ENCODE results near the gene OR10H3. TPM values are rescaled to one million over a fixed set of nuclear protein-coding genes. Genes with fewer than 3 reads are reported as not detected.
"Not testable (repeated sequence)": the region's sequence is repeated elsewhere in the genome, so short reads cannot be mapped to it uniquely, and the experiment has no call there.

OR10H3 gene
- total RNA-seq, 2 donors from 2014 or later = not detected

DNA sequence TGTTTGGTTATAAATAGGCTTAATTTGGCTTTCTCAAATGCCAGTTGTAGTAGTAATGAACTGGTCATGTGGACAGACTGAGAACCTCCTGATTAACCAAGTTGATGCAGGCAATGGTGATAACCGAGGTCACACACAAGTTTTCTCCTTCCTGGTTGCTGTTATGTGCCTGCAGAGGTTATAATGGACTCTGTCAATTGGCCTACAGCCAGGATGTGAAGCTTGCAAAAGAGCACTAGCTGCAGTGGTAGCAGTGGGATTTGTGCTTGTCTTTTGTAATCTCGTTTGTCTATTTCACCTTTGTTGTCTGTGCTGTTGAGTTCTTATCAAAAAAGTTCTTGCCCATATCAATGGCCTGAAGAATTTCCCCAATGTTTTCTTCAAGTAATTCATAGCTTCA, 20.6 kb downstream of the OR10H3 start:
- no peak overlapping the region for H3K27ac ChIP-seq
- H3K27me3 ChIP-seq (replicated peaks; ENCODE audit: insufficient read depth) = no peaks in the 10 kb centered on the region
- no peaks in the 10 kb centered on the region for H3K9me3 ChIP-seq
- H3K36me3 ChIP-seq = no peaks in the 10 kb centered on the region
- DNase-seq (ENCODE audit: low spot score) (no peak), ATAC-seq (ENCODE audit: insufficient number of reproducible peaks, low FRiP score, low read depth) (no peak)
- H3K4me1 ChIP-seq (ENCODE audit: control insufficient read depth in 1 of 2, low read depth in 2 of 2) = no peaks in the 10 kb centered on the region
- TF ChIP-seq, protein P1, sequence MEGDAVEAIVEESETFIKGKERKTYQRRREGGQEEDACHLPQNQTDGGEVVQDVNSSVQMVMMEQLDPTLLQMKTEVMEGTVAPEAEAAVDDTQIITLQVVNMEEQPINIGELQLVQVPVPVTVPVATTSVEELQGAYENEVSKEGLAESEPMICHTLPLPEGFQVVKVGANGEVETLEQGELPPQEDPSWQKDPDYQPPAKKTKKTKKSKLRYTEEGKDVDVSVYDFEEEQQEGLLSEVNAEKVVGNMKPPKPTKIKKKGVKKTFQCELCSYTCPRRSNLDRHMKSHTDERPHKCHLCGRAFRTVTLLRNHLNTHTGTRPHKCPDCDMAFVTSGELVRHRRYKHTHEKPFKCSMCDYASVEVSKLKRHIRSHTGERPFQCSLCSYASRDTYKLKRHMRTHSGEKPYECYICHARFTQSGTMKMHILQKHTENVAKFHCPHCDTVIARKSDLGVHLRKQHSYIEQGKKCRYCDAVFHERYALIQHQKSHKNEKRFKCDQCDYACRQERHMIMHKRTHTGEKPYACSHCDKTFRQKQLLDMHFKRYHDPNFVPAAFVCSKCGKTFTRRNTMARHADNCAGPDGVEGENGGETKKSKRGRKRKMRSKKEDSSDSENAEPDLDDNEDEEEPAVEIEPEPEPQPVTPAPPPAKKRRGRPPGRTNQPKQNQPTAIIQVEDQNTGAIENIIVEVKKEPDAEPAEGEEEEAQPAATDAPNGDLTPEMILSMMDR (IDR thresholded peaks at IDR 0.05) = no peak
- no peak overlapping the region for H3K4me3 ChIP-seq

DNA sequence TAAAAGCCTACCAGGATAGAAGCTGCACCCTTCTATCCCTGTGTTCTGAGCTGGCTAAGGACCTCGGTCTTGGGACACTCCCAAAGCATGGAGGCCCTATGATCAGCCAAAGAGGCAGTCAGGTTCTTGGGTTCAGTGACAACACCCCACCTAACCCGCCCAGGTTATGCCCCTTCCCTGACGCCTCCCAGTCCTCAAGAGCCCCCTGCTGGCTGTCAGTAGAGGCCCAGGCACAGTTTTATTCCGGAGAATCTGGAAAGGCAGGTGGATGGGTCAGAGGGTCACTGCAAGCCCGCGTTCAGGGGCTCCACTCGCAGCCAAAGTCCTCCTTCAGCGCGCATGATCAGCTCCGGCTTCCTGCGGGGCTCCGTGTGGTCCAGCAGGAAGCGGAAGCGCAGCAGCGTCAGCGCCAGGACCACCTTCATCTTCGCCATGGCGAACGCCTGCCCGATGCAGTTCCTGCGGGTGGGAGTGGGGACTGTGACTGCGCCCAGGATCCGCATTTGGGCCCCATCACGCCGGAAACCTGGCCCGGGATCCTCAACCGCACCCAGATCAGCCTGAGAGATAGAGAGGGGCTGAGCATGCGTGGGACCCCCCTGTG, 22.3 kb downstream of the OR10H3 start:
- ATAC-seq (ENCODE audit: insufficient number of reproducible peaks, low FRiP score, low read depth) = no peak
- no peaks in the 10 kb centered on the region for H3K9me3 ChIP-seq
- no peaks in the 10 kb centered on the region for H3K36me3 ChIP-seq
- TF ChIP-seq, protein P1 (IDR thresholded peaks at IDR 0.05) = no peak
- DNase-seq (ENCODE audit: low spot score) = no peak
- H3K4me3 ChIP-seq = no peak overlapping the region
- no peak overlapping the region for H3K27ac ChIP-seq
- no peaks in the 10 kb centered on the region for H3K27me3 ChIP-seq (replicated peaks; ENCODE audit: insufficient read depth)
- H3K4me1 ChIP-seq (ENCODE audit: control insufficient read depth in 1 of 2, low read depth in 2 of 2) = no peaks in the 10 kb centered on the region

DNA sequence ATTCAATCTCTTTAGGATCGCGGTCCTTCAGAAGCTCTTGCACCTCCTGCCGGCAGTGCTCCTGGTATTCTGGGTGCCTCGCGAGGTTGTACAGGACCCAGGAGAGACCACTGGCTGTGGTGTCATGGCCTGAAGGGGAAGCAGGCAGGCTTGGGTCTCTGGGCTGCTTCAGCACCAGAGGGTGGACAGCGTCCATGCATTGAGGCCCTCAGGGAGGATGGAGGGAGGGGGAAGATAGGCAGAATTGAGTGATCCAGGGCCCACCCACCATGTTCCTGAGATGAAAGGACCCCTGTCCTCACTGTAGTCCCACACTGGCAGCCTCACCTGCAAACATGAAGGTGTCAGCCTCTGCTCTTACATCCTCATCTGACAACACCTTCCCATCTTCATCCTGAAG, 31.8 kb downstream of the OR10H3 start:
- H3K4me1 ChIP-seq (ENCODE audit: control insufficient read depth in 1 of 2, low read depth in 2 of 2) = no peaks in the 10 kb centered on the region
- TF ChIP-seq, protein P1 (IDR thresholded peaks at IDR 0.05) = no peak
- ATAC-seq (ENCODE audit: insufficient number of reproducible peaks, low FRiP score, low read depth) (no peak), DNase-seq (ENCODE audit: low spot score) (no peak)
- H3K27me3 ChIP-seq (replicated peaks; ENCODE audit: insufficient read depth) = no peaks in the 10 kb centered on the region
- H3K9me3 ChIP-seq = no peaks in the 10 kb centered on the region
- H3K4me3 ChIP-seq = no peak overlapping the region
- no peak overlapping the region for H3K27ac ChIP-seq
- H3K36me3 ChIP-seq = no peaks in the 10 kb centered on the region

DNA sequence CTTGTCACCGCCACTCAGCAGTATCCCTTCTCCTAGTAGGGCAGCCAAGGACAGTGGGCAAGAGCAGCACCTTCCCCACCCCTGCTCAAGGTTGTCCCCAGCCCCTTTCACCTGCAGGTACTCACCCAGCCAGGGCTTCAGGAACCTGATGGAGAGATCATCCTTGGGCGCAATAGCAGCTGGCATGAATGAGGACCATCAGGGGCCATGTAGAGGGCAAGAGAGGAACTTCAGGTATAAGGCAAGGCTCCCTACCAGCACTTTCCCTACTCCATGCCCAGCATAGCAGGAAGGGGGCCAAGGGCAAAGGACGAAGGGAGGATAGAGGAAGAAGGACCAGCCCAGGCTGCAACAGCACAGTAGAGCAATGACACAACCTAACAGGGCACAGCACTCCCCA, 36.4 kb downstream of the OR10H3 start:
- not testable (repeated sequence) for H3K36me3 ChIP-seq; H3K27me3 ChIP-seq (replicated peaks; ENCODE audit: insufficient read depth); ATAC-seq (ENCODE audit: insufficient number of reproducible peaks, low FRiP score, low read depth); H3K27ac ChIP-seq; H3K4me3 ChIP-seq; H3K9me3 ChIP-seq; H3K4me1 ChIP-seq (ENCODE audit: control insufficient read depth in 1 of 2, low read depth in 2 of 2); DNase-seq (ENCODE audit: low spot score)

DNA sequence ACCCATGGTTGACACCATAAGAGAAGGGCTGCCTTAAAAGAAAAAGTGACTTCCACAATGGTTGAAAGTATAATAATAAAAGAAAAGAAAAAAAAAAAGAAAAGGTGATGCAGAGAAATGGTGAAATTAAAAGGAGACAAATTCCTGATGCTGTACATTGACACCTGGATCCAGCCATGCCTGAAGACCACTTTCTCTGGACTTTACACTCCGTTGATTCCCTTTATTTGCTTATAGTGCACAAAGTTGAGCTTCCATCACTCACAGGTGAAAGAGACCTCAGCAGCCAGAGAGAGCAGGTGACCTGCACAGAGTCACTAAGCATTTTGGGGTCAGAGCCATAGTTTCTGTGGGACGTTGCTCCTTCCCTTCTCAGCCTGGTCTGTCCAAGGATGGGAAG, 37.5 kb downstream of the OR10H3 start:
- Histone ChIP-seq H3K9me3 (no peaks in the 10 kb centered on the region), H3K27me3 (replicated peaks; ENCODE audit: insufficient read depth) (no peaks in the 10 kb centered on the region), H3K4me1 (ENCODE audit: control insufficient read depth in 1 of 2, low read depth in 2 of 2) (peaks cover 3 to 9% of the 10 kb centered on the region in 2 donors), H3K4me3 (no peak overlapping the region), H3K36me3 (no peaks in the 10 kb centered on the region), H3K27ac (no peak overlapping the region)
- ATAC-seq (ENCODE audit: insufficient number of reproducible peaks, low FRiP score, low read depth) (no peak), DNase-seq (ENCODE audit: low spot score) (no peak)
- TF ChIP-seq, protein P1 (IDR thresholded peaks at IDR 0.05) = no peak

DNA sequence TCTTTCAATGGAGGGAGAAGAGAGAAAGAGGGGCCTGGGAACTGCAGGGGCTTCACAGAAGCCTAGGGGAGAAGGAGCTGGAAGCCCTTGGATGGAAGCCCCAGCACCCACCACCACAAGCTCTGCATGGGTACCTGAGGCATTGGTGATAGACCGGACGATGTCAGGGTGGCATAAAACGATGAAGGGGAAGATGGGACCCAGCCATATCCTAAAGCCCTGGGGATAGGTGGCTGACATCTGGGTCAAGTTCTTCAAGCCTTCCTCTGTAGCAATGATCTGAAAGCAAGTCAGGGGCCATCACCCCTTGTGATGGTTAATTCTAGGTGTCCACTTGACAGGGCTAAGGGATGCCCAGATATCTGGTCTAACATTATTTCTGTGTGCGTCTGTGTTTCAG, 38.5 kb downstream of the OR10H3 start:
- no peak overlapping the region for H3K27ac ChIP-seq
- H3K4me1 ChIP-seq (ENCODE audit: control insufficient read depth in 1 of 2, low read depth in 2 of 2) = peaks cover 6 to 18% of the 10 kb centered on the region in 2 donors
- no peaks in the 10 kb centered on the region for H3K36me3 ChIP-seq
- ATAC-seq (ENCODE audit: insufficient number of reproducible peaks, low FRiP score, low read depth) (no peak), DNase-seq (ENCODE audit: low spot score) (no peak)
- TF ChIP-seq, protein P1 (IDR thresholded peaks at IDR 0.05) = no peak
- H3K9me3 ChIP-seq = no peaks in the 10 kb centered on the region
- H3K27me3 ChIP-seq (replicated peaks; ENCODE audit: insufficient read depth) = no peaks in the 10 kb centered on the region
- no peak overlapping the region for H3K4me3 ChIP-seq
